Neuronal stem cell (in vitro differentiated cells): Measurements from ENCODE around the gene NAGPA. TPM values are rescaled to one million over a fixed set of nuclear protein-coding genes. Genes with fewer than 3 reads are reported as not detected.
"Not testable (repeated sequence)": the region's sequence is repeated elsewhere in the genome, so short reads cannot be mapped to it uniquely, and the experiment has no call there.

ENCODE experiments used
- DNase-seq: peaks from one replicate; pipeline ENCODE4 v3.0.0-alpha.2; 2013; ENCODE audit warnings: low spot score
- H2AFZ ChIP-seq: one replicate; pipeline ENCODE4 v1.6.1; 2013; ENCODE audit warnings: mild to moderate bottlenecking, low read length, inconsistent platforms
- H2AK5ac ChIP-seq: 2 replicates; pipeline ENCODE4 v1.6.1; 2013; ENCODE audit warnings: low read depth, mild to moderate bottlenecking, inconsistent platforms, low read length, moderate library complexity, mixed read lengths
- H2BK120ac ChIP-seq: 2 replicates; pipeline ENCODE4 v1.6.1; 2013; ENCODE audit warnings: low read depth, mild to moderate bottlenecking, inconsistent platforms, low read length, moderate library complexity, mixed read lengths
- H2BK12ac ChIP-seq: one replicate; pipeline ENCODE4 v1.6.1; 2013; ENCODE audit warnings: low read length, inconsistent platforms
- H2BK15ac ChIP-seq: 2 replicates; pipeline ENCODE4 v1.6.1; 2013; ENCODE audit warnings: mild to moderate bottlenecking, low read length, inconsistent platforms, mixed read lengths
- H2BK5ac ChIP-seq: one replicate; pipeline ENCODE4 v1.6.1; 2013; ENCODE audit warnings: inconsistent platforms, mild to moderate bottlenecking, low read length, moderate library complexity
- H3K14ac ChIP-seq: one replicate; pipeline ENCODE4 v1.6.1; 2013; ENCODE audit warnings: low read length, inconsistent platforms
- H3K18ac ChIP-seq: 2 replicates; pipeline ENCODE4 v1.6.1; 2013; ENCODE audit warnings: low read length, inconsistent platforms
- H3K23ac ChIP-seq: 2 replicates; pipeline ENCODE4 v1.6.1; 2013; ENCODE audit warnings: low read depth, mild to moderate bottlenecking, mixed read lengths, low read length, inconsistent platforms; ENCODE audit not compliant: poor library complexity
- H3K27ac ChIP-seq: replicated peaks from 3 replicates; pipeline ENCODE4 v1.5.1; 2013; ENCODE audit warnings: low read length, inconsistent platforms
- H3K27me3 ChIP-seq, 3 experiments: 2 replicates each; pipeline ENCODE4 v1.6.1; 2013; ENCODE audit warnings: low read length in 3 of 3, mild to moderate bottlenecking in 2 of 3, inconsistent platforms in 1 of 3, low read depth in 1 of 3, mixed read lengths in 1 of 3, moderate library complexity in 1 of 3; ENCODE audit not compliant: control insufficient read depth in 3 of 3, insufficient read depth in 3 of 3
- H3K36me3 ChIP-seq, 2 donors: replicated peaks in 1 of 2; 2 replicates each; pipeline ENCODE4 v1.6.1; 2013; ENCODE audit warnings: low read length in 2 of 2; ENCODE audit not compliant: control insufficient read depth in 2 of 2, insufficient read depth in 2 of 2
- H3K4ac ChIP-seq: 2 replicates; pipeline ENCODE4 v1.6.1; 2013; ENCODE audit warnings: inconsistent platforms, mild to moderate bottlenecking, low read length, moderate library complexity
- H3K4me1 ChIP-seq, 2 donors: 1 replicate in 1 of 2; 2 replicates in 1 of 2; pipeline ENCODE4 v1.6.1; 2013; ENCODE audit warnings: low read length in 2 of 2, low read depth in 1 of 2; ENCODE audit not compliant: control insufficient read depth in 2 of 2, insufficient read depth in 1 of 2
- H3K4me2 ChIP-seq: one replicate; pipeline ENCODE4 v1.6.1; 2013; ENCODE audit warnings: mild to moderate bottlenecking, low read length, inconsistent platforms; ENCODE audit not compliant: insufficient read depth, poor library complexity, severe bottlenecking
- H3K4me3 ChIP-seq, 2 donors: 2 replicates each; pipeline ENCODE4 v1.5.1; 2013; ENCODE audit warnings: low read length in 2 of 2, mild to moderate bottlenecking in 2 of 2, inconsistent platforms in 1 of 2, moderate library complexity in 1 of 2
- H3K79me1 ChIP-seq: one replicate; pipeline ENCODE4 v1.6.1; 2013; ENCODE audit warnings: low read depth, mild to moderate bottlenecking, inconsistent platforms, low read length, moderate library complexity
- H3K9ac ChIP-seq: one replicate; pipeline ENCODE4 v1.6.1; 2013; ENCODE audit warnings: mild to moderate bottlenecking, low read depth, low read length, inconsistent platforms; ENCODE audit not compliant: poor library complexity
- H3K9me3 ChIP-seq, 2 donors: replicated peaks in 1 of 2; 2 replicates each; pipeline versions ENCODE3 to v1.6.1; 2013; ENCODE audit warnings: low read length in 2 of 2, mild to moderate bottlenecking in 2 of 2, inconsistent platforms in 1 of 2, low read depth in 1 of 2, mixed read lengths in 1 of 2, moderate library complexity in 1 of 2; ENCODE audit not compliant: control insufficient read depth in 2 of 2, insufficient read depth in 1 of 2
- H4K8ac ChIP-seq: one replicate; pipeline ENCODE4 v1.6.1; 2013; ENCODE audit warnings: low read depth, mild to moderate bottlenecking, inconsistent platforms, low read length, moderate library complexity
- H4K91ac ChIP-seq: one replicate; pipeline ENCODE4 v1.6.1; 2013; ENCODE audit warnings: low read length, low read depth, mild to moderate bottlenecking, inconsistent platforms; ENCODE audit not compliant: poor library complexity
- WGBS, 2 donors: extraction: QIAGEN DNeasy Blood & Tissue Kit; methylation state at CpG; one replicate each; pipeline ENCODE4 v1.1.7; 2013; ENCODE audit warnings: missing lambda C conversion rate in 2 of 2, mixed read lengths in 1 of 2; ENCODE audit not compliant: insufficient read length in 2 of 2, insufficient replicate concordance in 1 of 2; ENCODE audit errors: extremely low coverage in 2 of 2; 5-methylcytosine and 5-hydroxymethylcytosine counted together
- polyA plus RNA-seq, 2 experiments: library from polyadenylated mRNA; stranded (reverse); fragments of 200-250 nt; gene quantifications; one replicate each; pipeline ENCODE4 v1.2.3, GENCODE V29; 2013

NAGPA gene
- 3.1 TPM for polyA plus RNA-seq (2013, experiment 1 of 2)
- 2.7 TPM for polyA plus RNA-seq (2013, experiment 2 of 2)

- Histone ChIP-seq H3K14ac (peak within 1 kb of the TSS; percentile 59), H4K8ac (peak within 1 kb of the TSS; percentile 100), H3K36me3 (no peaks in the 10 kb centered on the region), H2AFZ (peak within 1 kb of the TSS; percentile 100), H3K79me1 (peaks cover 6% of the 10 kb centered on the region), H2BK120ac (no peak within 1 kb of the TSS), H4K91ac (no peak within 1 kb of the TSS), H3K27me3 (peaks cover 0 to 1% (median 0%) of the 10 kb centered on the region in 3 experiments), H3K9me3 (no peaks in the 10 kb centered on the region), H3K4me1 (peaks cover 2 to 19% of the 10 kb centered on the region in 2 donors), H3K9ac (peak within 1 kb of the TSS; percentile 81), H3K4ac (no peak within 1 kb of the TSS), H3K4me2 (peak within 1 kb of the TSS; percentile 95), H3K18ac (peak within 1 kb of the TSS; percentile 79), H2BK5ac (no peak within 1 kb of the TSS), H3K27ac (no peak within 1 kb of the TSS), H3K4me3 (peak within 1 kb of the TSS; percentile 75 to 96), H2AK5ac (no peak within 1 kb of the TSS), H2BK15ac (peak within 1 kb of the TSS; percentile 69), H3K23ac (peak within 1 kb of the TSS; percentile 86), H2BK12ac (peak within 1 kb of the TSS; percentile 17)
- peak; percentile 77 for DNase-seq
- no CpG with 5 or more reads among the region's 104 CpGs for whole genome bisulfite sequencing, 2 donors
These were observed at the start of gene NAGPA for GRCh38 chr16:5033256-5034166. Gene NAGPA (minus strand): TSS chr16:5033935. CDS start chr16:5033914, 21 bp downstream.

GRCh38 chr16:5080996-5081395, 47.3 kb upstream of the NAGPA start:
- H4K91ac ChIP-seq, H4K8ac ChIP-seq, H3K27me3 ChIP-seq, H3K9me3 ChIP-seq, H2AFZ ChIP-seq, H3K4me2 ChIP-seq, H2BK5ac ChIP-seq, H3K4me1 ChIP-seq, DNase-seq, H3K18ac ChIP-seq, H3K23ac ChIP-seq, H2AK5ac ChIP-seq, H3K4ac ChIP-seq, H3K27ac ChIP-seq, H3K79me1 ChIP-seq, H3K4me3 ChIP-seq, H2BK12ac ChIP-seq, H2BK15ac ChIP-seq, H3K14ac ChIP-seq, H2BK120ac ChIP-seq, H3K9ac ChIP-seq: not testable (repeated sequence)
- peaks cover 10 to 15% of the 10 kb centered on the region in 2 donors for H3K36me3 ChIP-seq
- WGBS, 2 donors, result no CpG with 5 or more reads among the region's 9 CpGs

GRCh38 chr16:5080461-5080860, 46.7 kb upstream of the NAGPA start:
- H2AK5ac ChIP-seq, H3K4me2 ChIP-seq, H3K23ac ChIP-seq, H2BK5ac ChIP-seq, H3K9ac ChIP-seq, DNase-seq, H3K27ac ChIP-seq, H4K91ac ChIP-seq, H3K4me1 ChIP-seq, H4K8ac ChIP-seq, H3K18ac ChIP-seq, H3K27me3 ChIP-seq, H2AFZ ChIP-seq, H3K79me1 ChIP-seq, H2BK15ac ChIP-seq, H2BK12ac ChIP-seq, H3K4me3 ChIP-seq, H3K4ac ChIP-seq, H3K14ac ChIP-seq, H3K9me3 ChIP-seq, H2BK120ac ChIP-seq: not testable (repeated sequence)
- WGBS, 2 donors, result no CpG with 5 or more reads among the region's 12 CpGs
- H3K36me3 ChIP-seq, result peaks cover 12 to 20% of the 10 kb centered on the region in 2 donors

DNA sequence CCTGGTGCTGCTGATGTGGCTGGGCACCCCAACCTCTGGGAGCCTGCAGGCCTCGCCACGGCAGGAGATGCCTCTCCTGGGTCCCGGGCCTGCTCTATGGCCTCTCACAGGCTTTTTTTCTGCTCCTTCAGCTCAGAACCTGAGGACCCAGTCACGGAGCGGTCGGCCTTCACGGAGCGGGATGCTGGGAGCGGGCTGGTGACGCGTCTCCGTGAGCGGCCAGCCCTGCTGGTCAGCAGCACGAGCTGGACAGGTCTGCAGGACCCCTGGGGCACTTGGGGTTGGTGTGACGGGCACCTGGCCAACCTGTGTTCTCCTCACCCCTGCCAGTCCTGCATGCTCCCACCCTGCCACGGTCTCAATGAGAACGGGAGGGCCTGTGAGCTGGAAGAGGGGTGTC, 44.9 kb upstream of the NAGPA start:
- DNase-seq, result no peak
- Histone ChIP-seq H3K27ac (no peak overlapping the region), H2BK15ac (no peak overlapping the region), H4K8ac (no peak overlapping the region), H3K79me1 (no peaks in the 10 kb centered on the region), H3K9me3 (no peaks in the 10 kb centered on the region), H2BK120ac (no peak overlapping the region), H2AK5ac (no peak overlapping the region), H2BK12ac (no peak overlapping the region), H4K91ac (no peak overlapping the region), H3K4ac (no peak overlapping the region), H2AFZ (no peak overlapping the region), H3K4me2 (no peak overlapping the region), H2BK5ac (no peak overlapping the region), H3K27me3 (no peaks in the 10 kb centered on the region), H3K9ac (no peak overlapping the region), H3K23ac (no peak overlapping the region), H3K36me3 (peaks cover 13 to 28% of the 10 kb centered on the region in 2 donors), H3K4me3 (no peak overlapping the region), H3K18ac (no peak overlapping the region), H3K14ac (no peak overlapping the region), H3K4me1 (no peaks in the 10 kb centered on the region)
- WGBS, 2 donors, result no CpG with 5 or more reads among the region's 17 CpGs
